Lower leg skin (tissue), 4 donors: ENCODE measurements around the gene ERGIC1. TPM values are rescaled to one million over a fixed set of nuclear protein-coding genes. Genes with fewer than 3 reads are reported as not detected.

Experiments used
- DNase-seq, 2 donors: peaks; one replicate each; pipeline ENCODE4 v3.0.0-alpha.2; 2019; ENCODE audit warnings: low spot score in 2 of 2
- H3K4me3 ChIP-seq: fragments of 200-600 bp; sonication (generic); 2 replicates; pipeline ENCODE4 v1.5.1; 2017; ENCODE audit warnings: mild to moderate bottlenecking, low read depth; ENCODE audit not compliant: poor library complexity, severe bottlenecking
- CTCF ChIP-seq, 3 donors: fragments of 450-650 bp; IDR thresholded peaks; one replicate each; pipeline ENCODE4 v1.5.1; 2016; ENCODE audit warnings: antibody characterized with exemption in 3 of 3, mild to moderate bottlenecking in 3 of 3, moderate library complexity in 2 of 3
- POLR2A ChIP-seq, 2 donors: fragments of 450-650 bp; IDR thresholded peaks; one replicate each; pipeline ENCODE4 v1.6.1; 2016 to 2017; ENCODE audit warnings: antibody characterized with exemption in 2 of 2, mild to moderate bottlenecking in 1 of 2, moderate library complexity in 1 of 2
- WGBS, 2 donors: methylation state at CpG; one replicate each; pipeline ENCODE4 v1.1.5; 2018; 5-methylcytosine and 5-hydroxymethylcytosine counted together
- intact Hi-C: fragments of 100-400 bp; cut with DNase I; formaldehyde crosslinking; loops from one replicate; pipeline ENCODE4 v1.15.0; 2023; ENCODE audit warnings: low total_unique reads
- total RNA-seq, 4 donors: library from RNA; depleted of rRNA; stranded (reverse); fragments of >200 nt; gene quantifications; one replicate each; pipeline ENCODE4 v1.1.0, GENCODE V29; 2016

The ERGIC1 gene
- total RNA-seq, 4 donors from 2014 or later: 62.9 to 114 (median 82.6) TPM

- TF ChIP-seq CTCF (IDR thresholded peaks at IDR 0.05): no peak
- TF ChIP-seq POLR2A (IDR thresholded peaks at IDR 0.05): no peak
- no peak for DNase-seq
- WGBS, 2 donors: 0 to 2% methylated on average over 15 to 25 of the region's 32 CpGs
- intact Hi-C loops: no loop called here
- peak overlapping the region; percentile 83 for H3K4me3 ChIP-seq
These were observed 601 bp downstream of the ERGIC1 start for GRCh38 chr5:172834415-172835289.

GRCh38 chr5:172835290-172835993 lies 1.4 kb downstream of the ERGIC1 start:
- peak overlapping the region; percentile 83 for H3K4me3 ChIP-seq
- TF ChIP-seq POLR2A (IDR thresholded peaks at IDR 0.05) (no peak), CTCF (IDR thresholded peaks at IDR 0.05) (no peak)
- no peak for DNase-seq
- WGBS, 2 donors: 62 to 67% methylated on average over 12 to 13 of the region's 13 CpGs
- intact Hi-C loops: no loop called here

- no peak for DNase-seq
- intact Hi-C loops: no loop called here
- TF ChIP-seq CTCF (IDR thresholded peaks at IDR 0.05) (no peak), POLR2A (IDR thresholded peaks at IDR 0.05) (no peak)
- 88 to 92% methylated on average over 4 of the region's 4 CpGs for WGBS, 2 donors
- H3K4me3 ChIP-seq: no peak overlapping the region
These were observed 1.9 kb downstream of the ERGIC1 start for GRCh38 chr5:172835994-172836356.

GRCh38 chr5:172837640-172838039 lies 3.6 kb downstream of the ERGIC1 start:
- H3K4me3 ChIP-seq: no peak overlapping the region
- intact Hi-C loops: no loop called here
- DNase-seq: no peak
- TF ChIP-seq CTCF (IDR thresholded peaks at IDR 0.05) (no peak), POLR2A (IDR thresholded peaks at IDR 0.05) (no peak)
- WGBS, 2 donors: 34 to 51% methylated on average over 6 to 7 of the region's 7 CpGs

GRCh38 chr5:172838151-172838875 lies 4.3 kb downstream of the ERGIC1 start:
- 92 to 95% methylated on average over 3 of the region's 3 CpGs for WGBS, 2 donors
- DNase-seq: no peak
- no peak overlapping the region for H3K4me3 ChIP-seq
- intact Hi-C loops: no loop called here
- TF ChIP-seq CTCF (IDR thresholded peaks at IDR 0.05) (no peak), POLR2A (IDR thresholded peaks at IDR 0.05) (no peak)
